Cardiac muscle cell (in vitro differentiated cells and primary cell): ENCODE measurements around the gene RIPK4. TPM values are rescaled to one million over a fixed set of nuclear protein-coding genes. Genes with fewer than 3 reads are reported as not detected.

Experiments
- DNase-seq, 2 donors: peaks; one replicate each; pipeline versions ENCODE4 v3.0.0 to v3.0.0-alpha.2; 2010 to 2017; ENCODE audit warnings: low read depth in 1 of 2, low spot score in 1 of 2
- H3K27ac ChIP-seq: fragments of 200-600 bp; sonication (generic); 2 replicates; pipeline ENCODE4 v1.5.1; 2016
- H3K27me3 ChIP-seq: fragments of 200-600 bp; sonication (generic); 2 replicates; pipeline ENCODE4 v1.6.0; 2016; ENCODE audit warnings: control low read depth
- H3K36me3 ChIP-seq: fragments of 200-600 bp; sonication (generic); 2 replicates; pipeline ENCODE4 v1.5.1; 2016; ENCODE audit warnings: control low read depth
- H3K4me1 ChIP-seq: fragments of 200-600 bp; sonication (generic); 2 replicates; pipeline ENCODE4 v1.8.1; 2017; ENCODE audit warnings: low read depth, mild to moderate bottlenecking, mixed run types
- H3K4me3 ChIP-seq: fragments of 200-600 bp; sonication (generic); 2 replicates; pipeline ENCODE4 v1.5.1; 2016; ENCODE audit warnings: mild to moderate bottlenecking
- H3K9me3 ChIP-seq: fragments of 200-600 bp; sonication (generic); 2 replicates; pipeline ENCODE4 v1.5.1; 2017; ENCODE audit warnings: low read depth, mild to moderate bottlenecking, control low read depth
- polyA plus RNA-seq: library from polyadenylated mRNA; unstranded; fragments of >200 nt; fragmentation: Nextera tagmentation; extraction: Ambion mirVana; gene quantifications from 2 replicates; pipeline ENCODE4 v1.2.1, GENCODE V29; 2016
- total RNA-seq: library from RNA; depleted of rRNA; stranded (reverse); fragments of >200 nt; gene quantifications from 2 replicates; pipeline ENCODE4 v1.2.3, GENCODE V29; 2016
- TF ChIP-seq, protein P1 (sequence below): IDR thresholded peaks from 2 replicates; pipeline ENCODE4 v1.5.1; 2012; ENCODE audit warnings: low read depth, mild to moderate bottlenecking, low read length

Gene RIPK4
- total and polyA plus RNA-seq, 2 experiments from 2014 or later = 0.71 to 2.7 TPM

DNA sequence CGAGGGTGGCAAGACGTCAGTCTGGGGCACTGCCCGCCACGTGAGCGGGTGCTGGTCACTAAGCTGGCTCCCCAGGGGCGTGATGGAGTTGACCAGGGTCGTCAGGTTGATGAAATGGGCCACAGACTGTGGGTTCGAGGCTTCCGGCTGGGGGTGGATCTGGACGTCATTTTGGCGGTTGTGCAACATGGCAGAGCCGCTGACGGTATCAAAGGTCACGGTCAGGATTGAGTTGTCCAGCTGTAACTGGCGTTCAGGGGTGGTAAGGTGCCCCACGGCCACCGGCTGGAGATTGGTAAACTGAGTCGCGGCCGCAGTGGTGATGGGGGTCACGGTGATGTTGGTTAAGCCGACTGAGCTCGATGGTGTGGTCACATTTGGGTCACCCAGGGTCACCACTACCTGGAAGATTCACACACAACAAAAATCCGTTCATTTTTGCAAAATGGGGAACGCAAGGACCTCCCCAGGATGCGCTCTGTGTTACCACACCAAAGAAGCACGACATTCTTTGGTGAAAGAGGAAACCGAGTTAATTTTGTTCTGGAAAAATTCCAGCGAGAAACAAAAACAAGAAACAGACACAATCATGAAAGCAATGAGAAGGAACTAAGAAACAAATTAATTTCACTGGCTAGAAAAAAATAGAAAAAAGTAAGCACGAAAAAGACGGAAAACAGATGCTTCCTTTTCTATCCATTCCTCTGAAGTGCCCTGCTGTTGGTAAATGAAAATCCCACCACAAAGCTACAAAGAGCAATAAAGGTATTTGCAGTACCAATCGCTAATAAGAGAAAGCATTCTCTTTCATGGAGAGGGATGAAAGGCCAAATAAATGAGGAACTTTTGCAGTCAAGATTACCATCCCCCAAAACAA lies 34.7 kb upstream of the RIPK4 start:
- no peak for DNase-seq
- no peaks in the 10 kb centered on the region for H3K27me3 ChIP-seq
- TF ChIP-seq, protein P1, sequence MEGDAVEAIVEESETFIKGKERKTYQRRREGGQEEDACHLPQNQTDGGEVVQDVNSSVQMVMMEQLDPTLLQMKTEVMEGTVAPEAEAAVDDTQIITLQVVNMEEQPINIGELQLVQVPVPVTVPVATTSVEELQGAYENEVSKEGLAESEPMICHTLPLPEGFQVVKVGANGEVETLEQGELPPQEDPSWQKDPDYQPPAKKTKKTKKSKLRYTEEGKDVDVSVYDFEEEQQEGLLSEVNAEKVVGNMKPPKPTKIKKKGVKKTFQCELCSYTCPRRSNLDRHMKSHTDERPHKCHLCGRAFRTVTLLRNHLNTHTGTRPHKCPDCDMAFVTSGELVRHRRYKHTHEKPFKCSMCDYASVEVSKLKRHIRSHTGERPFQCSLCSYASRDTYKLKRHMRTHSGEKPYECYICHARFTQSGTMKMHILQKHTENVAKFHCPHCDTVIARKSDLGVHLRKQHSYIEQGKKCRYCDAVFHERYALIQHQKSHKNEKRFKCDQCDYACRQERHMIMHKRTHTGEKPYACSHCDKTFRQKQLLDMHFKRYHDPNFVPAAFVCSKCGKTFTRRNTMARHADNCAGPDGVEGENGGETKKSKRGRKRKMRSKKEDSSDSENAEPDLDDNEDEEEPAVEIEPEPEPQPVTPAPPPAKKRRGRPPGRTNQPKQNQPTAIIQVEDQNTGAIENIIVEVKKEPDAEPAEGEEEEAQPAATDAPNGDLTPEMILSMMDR = no peak

DNA sequence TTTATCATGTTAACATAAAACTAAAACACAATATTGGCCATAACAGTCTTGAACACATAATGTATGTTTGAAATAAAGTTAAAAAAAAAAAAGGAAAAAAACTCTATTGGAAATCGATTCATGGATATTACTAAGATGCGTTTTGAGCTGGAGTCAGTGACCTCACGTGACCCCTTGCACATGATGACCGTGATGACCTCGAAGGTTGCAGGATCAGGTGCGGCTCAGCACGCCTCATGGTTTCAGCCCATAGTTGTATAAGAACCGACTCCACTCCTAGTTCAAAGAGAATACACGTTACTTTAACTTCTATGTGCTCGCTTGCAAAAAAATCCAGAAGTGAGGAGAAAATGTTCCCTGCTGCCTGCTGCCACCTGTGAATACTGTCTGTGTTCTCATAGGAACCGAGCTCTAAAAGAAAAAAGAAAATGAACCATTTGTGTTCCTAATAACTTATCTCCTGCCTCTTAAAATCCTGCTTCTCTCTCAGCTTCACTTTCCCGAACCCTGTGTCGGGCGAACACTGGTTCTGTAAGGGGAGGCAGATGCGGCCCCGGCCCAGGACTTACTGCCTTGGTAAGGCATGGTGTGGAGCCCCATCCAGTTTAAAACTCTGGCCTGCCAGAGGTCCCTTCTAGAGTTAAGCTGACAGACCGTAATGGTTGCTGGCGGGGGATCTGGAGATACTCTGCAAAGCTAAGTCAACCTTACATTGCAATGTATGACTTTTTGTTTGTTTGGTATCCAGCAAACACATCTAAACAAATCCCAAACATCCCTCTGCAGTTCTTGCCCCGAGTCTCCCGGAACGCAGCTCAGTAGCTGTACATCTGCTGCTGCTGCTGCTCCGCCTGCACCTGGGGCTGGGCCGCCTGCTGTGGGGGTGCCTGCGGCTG lies 33.8 kb upstream of the RIPK4 start:
- no peaks in the 10 kb centered on the region for H3K27me3 ChIP-seq
- no peaks in the 10 kb centered on the region for H3K9me3 ChIP-seq
- H3K4me1 ChIP-seq = no peaks in the 10 kb centered on the region
- H3K36me3 ChIP-seq = no peaks in the 10 kb centered on the region
- TF ChIP-seq, protein P1 = no peak
- H3K4me3 ChIP-seq = no peak overlapping the region
- no peak for DNase-seq
- no peak overlapping the region for H3K27ac ChIP-seq

More for the DNA sequence above, 34.7 kb upstream of the RIPK4 start:
- Histone ChIP-seq H3K4me3 (no peak overlapping the region), H3K9me3 (no peaks in the 10 kb centered on the region), H3K27ac (no peak overlapping the region), H3K36me3 (no peaks in the 10 kb centered on the region), H3K4me1 (no peaks in the 10 kb centered on the region)

DNA sequence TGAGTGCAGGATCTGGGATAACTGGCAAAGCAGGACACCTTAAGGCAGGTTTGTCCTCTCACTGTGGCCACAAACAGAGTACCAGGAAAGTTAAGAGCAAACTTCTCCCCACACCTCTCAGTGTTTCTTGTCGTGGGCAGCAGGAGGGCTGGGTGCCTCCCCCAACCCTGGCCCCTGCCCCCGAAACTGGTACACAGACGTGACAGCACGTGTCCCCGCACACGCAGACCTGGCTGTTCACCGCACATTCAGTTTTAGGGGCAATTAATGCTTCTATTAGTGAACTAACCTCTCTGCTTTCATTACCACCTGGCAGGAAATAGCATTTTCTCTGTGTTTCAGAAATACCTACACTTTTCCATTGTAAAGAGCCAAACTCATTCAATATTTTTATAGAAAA lies 32.9 kb upstream of the RIPK4 start:
- H3K4me1 ChIP-seq = no peaks in the 10 kb centered on the region
- no peaks in the 10 kb centered on the region for H3K36me3 ChIP-seq
- DNase-seq = no peak
- no peaks in the 10 kb centered on the region for H3K27me3 ChIP-seq
- no peak overlapping the region for H3K27ac ChIP-seq
- TF ChIP-seq, protein P1 = no peak
- no peak overlapping the region for H3K4me3 ChIP-seq
- H3K9me3 ChIP-seq = no peaks in the 10 kb centered on the region

DNA sequence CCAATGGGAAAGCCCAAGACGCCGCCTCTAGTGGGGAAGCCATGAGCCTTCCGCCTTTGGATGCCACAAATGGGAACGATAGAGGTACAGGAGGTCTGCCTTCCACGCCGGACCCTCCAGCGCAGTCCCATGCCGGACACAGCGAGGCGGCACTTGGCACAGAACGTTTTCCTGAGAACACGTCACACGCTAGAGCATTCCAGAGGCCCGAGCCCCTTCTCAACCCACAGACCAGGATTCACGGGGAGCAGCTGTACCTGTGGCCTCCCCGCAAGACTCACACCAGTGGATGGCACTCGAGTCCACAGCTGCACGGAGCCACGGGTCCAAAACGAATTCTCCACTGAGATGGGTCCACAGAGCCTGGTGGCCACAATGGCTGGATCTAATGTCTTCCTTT lies 31.5 kb upstream of the RIPK4 start:
- TF ChIP-seq, protein P1 = no peak
- H3K4me3 ChIP-seq = no peak overlapping the region

DNA sequence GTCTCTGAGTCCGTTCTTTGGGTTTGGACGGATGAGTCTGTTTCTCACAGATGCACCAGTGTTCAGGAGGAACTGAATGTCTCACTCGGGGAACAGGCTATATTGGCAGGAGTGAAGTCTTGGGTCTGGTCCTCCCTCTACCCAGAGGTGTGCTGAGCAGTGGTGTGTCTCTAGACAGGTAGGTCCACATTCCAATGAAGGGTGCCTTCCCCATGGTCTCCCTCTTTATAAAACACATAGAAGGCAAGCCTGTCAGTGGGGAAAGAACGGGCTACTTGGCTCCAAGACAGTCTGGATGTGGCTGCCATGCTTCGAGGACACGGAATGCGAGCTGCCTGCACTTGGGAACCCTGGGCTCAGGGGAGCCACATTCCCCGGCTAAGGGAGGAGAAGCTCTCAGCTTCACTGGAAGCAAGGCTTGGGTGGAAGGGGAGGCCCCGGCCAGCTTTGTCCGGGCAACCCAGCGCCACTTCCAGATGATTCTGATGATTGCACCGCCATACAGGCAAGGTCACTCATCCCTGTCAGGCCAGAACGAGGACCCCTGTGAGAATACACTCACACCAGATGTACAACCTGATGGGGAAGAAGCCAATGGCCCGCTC lies 29.7 kb upstream of the RIPK4 start:
- DNase-seq = no peak
- Histone ChIP-seq H3K9me3 (no peaks in the 10 kb centered on the region), H3K27ac (no peak overlapping the region), H3K36me3 (no peaks in the 10 kb centered on the region), H3K4me1 (no peaks in the 10 kb centered on the region), H3K4me3 (no peak overlapping the region), H3K27me3 (no peaks in the 10 kb centered on the region)
- TF ChIP-seq, protein P1 = no peak

More for the DNA sequence above, 31.5 kb upstream of the RIPK4 start:
- DNase-seq = no peak
- no peaks in the 10 kb centered on the region for H3K9me3 ChIP-seq
- H3K4me1 ChIP-seq = no peaks in the 10 kb centered on the region
- no peaks in the 10 kb centered on the region for H3K36me3 ChIP-seq
- no peaks in the 10 kb centered on the region for H3K27me3 ChIP-seq
- no peak overlapping the region for H3K27ac ChIP-seq
